Effector memory CD8-positive, alpha-beta T cell (primary cell): Measurements from ENCODE around the gene TCN2.
"Not testable (repeated sequence)": the region's sequence is repeated elsewhere in the genome, so short reads cannot be mapped to it uniquely, and the experiment has no call there.

Experiments
- ATAC-seq: fragments of 150-1000 bp; cut with Tn5 transposase; replicated peaks from 2 replicates; pipeline ENCODE4 v1.10.0; 2021; ENCODE audit warnings: mild to moderate bottlenecking, moderate library complexity
- DNase-seq, 3 experiments: peaks; one replicate each; pipeline ENCODE4 v3.0.0; 2021
- H3K27ac Mint-ChIP-seq, 2 donors: one replicate each; pipeline ENCODE4 v1.8.0; 2022; ENCODE audit warnings: mild to moderate bottlenecking in 2 of 2, mixed read lengths in 2 of 2, moderate library complexity in 2 of 2
- H3K27me3 Mint-ChIP-seq, 2 donors: one replicate each; pipeline ENCODE4 v1.8.0; 2022; ENCODE audit warnings: mixed read lengths in 2 of 2
- H3K36me3 Mint-ChIP-seq: one replicate; pipeline ENCODE4 v1.8.0; 2022; ENCODE audit warnings: mild to moderate bottlenecking, moderate library complexity, mixed read lengths; ENCODE audit not compliant: insufficient read depth
- H3K4me1 Mint-ChIP-seq, 2 donors: one replicate each; pipeline ENCODE4 v1.8.0; 2022; ENCODE audit warnings: low read depth in 2 of 2, mixed read lengths in 2 of 2
- H3K4me3 Mint-ChIP-seq, 2 donors: one replicate each; pipeline ENCODE4 v1.8.0; 2022; ENCODE audit warnings: mild to moderate bottlenecking in 2 of 2, mixed read lengths in 2 of 2, moderate library complexity in 2 of 2
- H3K9me3 Mint-ChIP-seq, 2 donors: one replicate each; pipeline ENCODE4 v1.8.0; 2022; ENCODE audit warnings: mixed read lengths in 2 of 2

TCN2 gene

GRCh38 chr22:30631469-30631868 is 24.5 kb downstream of the TCN2 start:
- H3K9me3 Mint-ChIP-seq, H3K27me3 Mint-ChIP-seq, ATAC-seq, H3K4me3 Mint-ChIP-seq, H3K27ac Mint-ChIP-seq, H3K36me3 Mint-ChIP-seq, DNase-seq: not testable (repeated sequence)
- peaks cover 11 to 18% of the 10 kb centered on the region in 2 donors for H3K4me1 Mint-ChIP-seq

DNA sequence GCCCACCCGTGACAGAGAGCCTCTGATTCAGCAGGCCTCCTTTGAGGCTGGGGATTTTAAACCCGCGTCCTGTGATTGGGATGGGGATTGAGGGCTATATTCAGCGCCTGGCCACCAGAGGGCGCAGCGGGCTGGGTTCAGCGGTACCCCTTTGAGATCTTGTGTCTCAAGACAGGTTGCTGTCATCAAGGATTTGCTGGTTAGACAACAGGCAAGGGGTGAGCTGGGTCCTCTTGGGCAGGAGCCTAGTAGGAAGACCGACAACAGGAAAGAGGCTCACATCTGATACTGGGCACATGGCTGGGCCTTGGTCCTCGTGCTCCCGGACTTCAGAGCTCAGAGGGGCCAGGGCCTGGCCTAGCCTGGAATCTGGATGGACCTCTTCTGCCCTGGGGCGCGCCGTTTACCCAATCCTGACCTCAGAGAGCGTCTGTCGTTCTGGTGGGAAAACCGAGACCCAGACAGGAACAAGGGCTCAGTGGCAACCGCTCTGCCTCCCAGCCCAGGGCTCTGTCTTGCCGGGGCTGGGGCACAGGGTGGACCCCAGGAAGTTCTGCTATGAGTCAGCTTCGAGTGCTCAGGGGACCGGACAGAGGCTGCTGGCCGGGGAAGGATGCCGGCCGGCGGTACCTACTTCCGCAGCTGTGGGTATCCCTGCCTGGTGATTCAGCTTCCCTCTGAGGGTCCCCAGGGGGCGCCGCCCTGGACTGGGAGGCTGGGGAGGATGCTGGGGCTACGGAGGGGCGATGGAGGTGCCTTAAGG is 27.7 kb downstream of the TCN2 start:
- Mint-ChIP-seq H3K27me3 (no peaks in the 10 kb centered on the region), H3K4me1 (peaks cover 14 to 23% of the 10 kb centered on the region in 2 donors), H3K27ac (peak overlapping the region; percentile 90 to 95), H3K4me3 (peak overlapping the region; percentile 82 to 89), H3K9me3 (no peaks in the 10 kb centered on the region), H3K36me3 (peaks cover 3% of the 10 kb centered on the region)
- DNase-seq: peak; percentile 88 to 92 (median 90)
- peak; percentile 66 for ATAC-seq

- peak; percentile 92 to 93 (median 92) for DNase-seq
- peak within 1 kb of the TSS; percentile 82 to 89 for H3K4me3 Mint-ChIP-seq
- H3K27ac Mint-ChIP-seq: peak within 1 kb of the TSS; percentile 90 to 95
- H3K27me3 Mint-ChIP-seq: no peaks in the 10 kb centered on the region
- peak; percentile 81 for ATAC-seq
- peaks cover 3% of the 10 kb centered on the region for H3K36me3 Mint-ChIP-seq
- H3K4me1 Mint-ChIP-seq: peaks cover 14 to 23% of the 10 kb centered on the region in 2 donors
- no peaks in the 10 kb centered on the region for H3K9me3 Mint-ChIP-seq
These were observed 28.6 kb downstream of the TCN2 start, which contains the start of gene SLC35E4 for GRCh38 chr22:30635273-30636225. SLC35E4 (plus strand) TSS chr22:30635781; CDS start chr22:30636451, 670 bp downstream.

DNA sequence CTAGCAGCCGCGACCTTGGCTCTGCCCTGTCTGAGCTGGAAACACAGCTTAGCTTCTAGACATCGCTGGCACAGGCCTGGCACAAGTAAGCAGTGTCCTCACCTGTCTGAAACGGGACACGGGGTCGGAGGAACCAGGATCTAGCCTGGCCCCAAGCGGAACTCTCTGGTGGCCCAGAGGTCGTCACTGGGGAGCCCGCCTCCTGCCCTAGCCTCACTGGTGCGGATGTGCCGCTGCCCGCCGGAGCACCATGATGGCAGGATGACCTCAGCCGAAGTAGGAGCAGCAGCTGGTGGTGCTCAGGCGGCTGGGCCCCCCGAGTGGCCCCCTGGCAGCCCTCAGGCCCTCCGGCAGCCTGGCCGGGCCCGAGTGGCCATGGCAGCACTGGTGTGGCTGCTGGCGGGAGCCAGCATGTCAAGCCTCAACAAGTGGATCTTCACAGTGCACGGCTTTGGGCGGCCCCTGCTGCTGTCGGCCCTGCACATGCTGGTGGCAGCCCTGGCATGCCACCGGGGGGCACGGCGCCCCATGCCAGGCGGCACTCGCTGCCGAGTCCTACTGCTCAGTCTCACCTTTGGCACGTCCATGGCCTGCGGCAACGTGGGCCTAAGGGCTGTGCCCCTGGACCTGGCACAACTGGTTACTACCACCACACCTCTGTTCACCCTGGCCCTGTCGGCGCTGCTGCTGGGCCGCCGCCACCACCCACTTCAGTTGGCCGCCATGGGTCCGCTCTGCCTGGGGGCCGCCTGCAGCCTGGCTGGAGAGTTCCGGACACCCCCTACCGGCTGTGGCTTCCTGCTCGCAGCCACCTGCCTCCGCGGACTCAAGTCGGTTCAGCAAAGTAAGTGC is 29.5 kb downstream of the TCN2 start:
- Mint-ChIP-seq H3K9me3 (no peaks in the 10 kb centered on the region), H3K4me1 (peaks cover 14 to 23% of the 10 kb centered on the region in 2 donors), H3K27me3 (no peaks in the 10 kb centered on the region), H3K36me3 (peaks cover 3% of the 10 kb centered on the region), H3K27ac (peak overlapping the region in 1 of 2 donors; percentile 95), H3K4me3 (peak overlapping the region; percentile 82 to 89)
- no peak for ATAC-seq
- peak; percentile 11 to 19 (median 15) for DNase-seq

DNA sequence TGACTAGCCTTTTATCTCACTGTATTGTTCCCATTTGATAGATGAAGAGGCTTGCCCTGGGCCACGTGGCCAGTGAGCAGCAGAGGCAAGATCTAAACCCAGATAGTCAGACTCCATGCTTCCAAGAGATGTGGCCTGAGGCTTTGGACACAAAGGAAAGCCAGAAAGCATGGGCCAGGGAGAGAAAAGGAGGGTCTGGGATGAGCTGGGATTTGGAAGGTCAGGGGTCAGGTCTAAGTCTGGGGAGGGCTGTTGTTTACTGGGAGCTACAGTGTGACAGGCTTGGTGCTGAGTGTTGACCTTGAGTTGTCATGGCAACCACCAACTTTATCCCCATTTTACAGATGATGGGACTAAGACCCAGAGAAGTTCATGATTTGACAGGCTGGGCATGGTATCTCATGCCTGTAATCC is 30.7 kb downstream of the TCN2 start:
- peaks cover 14 to 23% of the 10 kb centered on the region in 2 donors for H3K4me1 Mint-ChIP-seq
- ATAC-seq (no peak), DNase-seq (no peak)
- H3K9me3 Mint-ChIP-seq: no peaks in the 10 kb centered on the region
- peak overlapping the region in 1 of 2 donors; percentile 12 for H3K27ac Mint-ChIP-seq
- H3K4me3 Mint-ChIP-seq: peak overlapping the region; percentile 45 to 47
- peaks cover 3% of the 10 kb centered on the region for H3K36me3 Mint-ChIP-seq
- no peaks in the 10 kb centered on the region for H3K27me3 Mint-ChIP-seq

GRCh38 chr22:30640361-30640760 is 33.4 kb downstream of the TCN2 start:
- H3K36me3 Mint-ChIP-seq: no peaks in the 10 kb centered on the region
- no peak overlapping the region for H3K27ac Mint-ChIP-seq
- ATAC-seq: no peak
- H3K4me3 Mint-ChIP-seq: no peak overlapping the region
- no peaks in the 10 kb centered on the region for H3K27me3 Mint-ChIP-seq
- no peak for DNase-seq
- H3K9me3 Mint-ChIP-seq: no peaks in the 10 kb centered on the region
- peaks cover 13 to 18% of the 10 kb centered on the region in 2 donors for H3K4me1 Mint-ChIP-seq

DNA sequence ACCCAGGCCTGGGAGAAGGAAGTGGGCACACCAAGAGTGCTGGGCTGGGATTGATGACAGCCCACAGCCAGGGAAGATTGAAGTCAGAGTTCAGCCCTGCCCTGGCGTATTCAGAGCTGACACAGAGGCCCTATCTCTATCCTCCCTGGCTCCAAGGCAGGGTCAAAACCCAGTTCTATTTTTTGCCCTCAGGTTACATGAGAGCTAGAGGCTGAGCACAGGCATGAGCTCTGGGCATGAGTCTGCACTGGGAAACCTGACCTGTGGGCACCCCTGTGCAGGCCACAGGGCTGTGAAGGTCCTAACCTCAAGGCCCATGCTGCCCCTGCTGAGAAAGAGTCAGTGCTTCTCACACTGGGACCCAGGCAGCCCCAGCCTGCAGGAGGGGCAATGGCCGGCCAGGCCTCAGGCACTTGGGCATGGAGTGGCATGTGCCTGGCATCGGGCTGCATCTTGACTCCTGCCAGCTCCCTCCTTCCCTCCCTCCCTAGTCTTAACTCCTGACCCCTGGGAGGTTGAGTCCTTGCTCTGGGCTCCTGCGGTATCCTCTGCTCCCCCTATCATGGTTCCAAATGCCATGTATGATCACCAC is 34.0 kb downstream of the TCN2 start:
- H3K4me3 Mint-ChIP-seq: no peak overlapping the region
- DNase-seq: no peak
- H3K27ac Mint-ChIP-seq: no peak overlapping the region
- ATAC-seq: no peak
- peaks cover 12 to 15% of the 10 kb centered on the region in 2 donors for H3K4me1 Mint-ChIP-seq
- H3K27me3 Mint-ChIP-seq: no peaks in the 10 kb centered on the region
- no peaks in the 10 kb centered on the region for H3K36me3 Mint-ChIP-seq
- no peaks in the 10 kb centered on the region for H3K9me3 Mint-ChIP-seq

DNA sequence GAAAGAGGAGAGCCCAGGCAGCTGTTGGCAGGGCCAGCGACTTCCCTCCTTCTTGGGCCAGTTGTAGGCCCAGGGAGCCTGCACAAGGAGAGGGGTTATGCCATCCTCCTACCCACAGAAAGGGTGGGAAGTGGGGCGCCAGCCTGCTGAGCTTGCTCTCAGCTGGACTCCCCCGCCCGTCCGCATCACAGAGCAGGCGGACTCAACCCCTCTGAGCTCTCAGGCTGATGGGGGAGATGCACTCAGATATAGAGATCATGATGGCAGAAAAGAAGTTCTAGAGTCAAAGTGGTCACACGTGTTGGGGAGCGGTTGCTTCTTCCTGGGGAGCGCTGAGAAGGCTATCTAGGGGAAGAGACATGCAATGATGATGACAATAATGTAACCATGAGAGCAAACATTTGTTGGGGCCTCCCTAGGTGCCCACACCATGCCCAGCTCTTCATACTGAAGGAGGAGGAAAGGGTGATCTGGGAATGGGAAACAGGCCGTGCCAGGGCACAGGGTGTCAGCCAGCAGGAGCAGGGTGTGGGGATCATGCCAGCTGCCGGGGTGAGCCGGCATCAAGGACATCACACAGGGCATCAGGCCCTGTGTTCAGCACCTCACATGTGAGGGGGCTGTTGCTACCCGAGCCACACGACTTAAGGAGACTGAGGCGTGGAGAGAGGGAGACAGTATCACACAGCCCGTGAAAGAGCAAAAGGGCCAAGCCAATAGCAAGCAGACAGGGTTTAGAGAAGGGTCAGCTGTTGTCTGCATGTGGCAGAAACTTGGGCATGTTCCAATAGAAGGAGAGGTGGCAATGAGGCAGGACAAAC is 36.3 kb downstream of the TCN2 start:
- no peaks in the 10 kb centered on the region for H3K36me3 Mint-ChIP-seq
- H3K9me3 Mint-ChIP-seq: no peaks in the 10 kb centered on the region
- no peak for ATAC-seq
- H3K4me3 Mint-ChIP-seq: no peak overlapping the region
- no peaks in the 10 kb centered on the region for H3K27me3 Mint-ChIP-seq
- H3K4me1 Mint-ChIP-seq: peaks cover 5 to 6% of the 10 kb centered on the region in 2 donors
- no peak for DNase-seq
- peak overlapping the region in 1 of 2 donors; percentile 71 for H3K27ac Mint-ChIP-seq

DNA sequence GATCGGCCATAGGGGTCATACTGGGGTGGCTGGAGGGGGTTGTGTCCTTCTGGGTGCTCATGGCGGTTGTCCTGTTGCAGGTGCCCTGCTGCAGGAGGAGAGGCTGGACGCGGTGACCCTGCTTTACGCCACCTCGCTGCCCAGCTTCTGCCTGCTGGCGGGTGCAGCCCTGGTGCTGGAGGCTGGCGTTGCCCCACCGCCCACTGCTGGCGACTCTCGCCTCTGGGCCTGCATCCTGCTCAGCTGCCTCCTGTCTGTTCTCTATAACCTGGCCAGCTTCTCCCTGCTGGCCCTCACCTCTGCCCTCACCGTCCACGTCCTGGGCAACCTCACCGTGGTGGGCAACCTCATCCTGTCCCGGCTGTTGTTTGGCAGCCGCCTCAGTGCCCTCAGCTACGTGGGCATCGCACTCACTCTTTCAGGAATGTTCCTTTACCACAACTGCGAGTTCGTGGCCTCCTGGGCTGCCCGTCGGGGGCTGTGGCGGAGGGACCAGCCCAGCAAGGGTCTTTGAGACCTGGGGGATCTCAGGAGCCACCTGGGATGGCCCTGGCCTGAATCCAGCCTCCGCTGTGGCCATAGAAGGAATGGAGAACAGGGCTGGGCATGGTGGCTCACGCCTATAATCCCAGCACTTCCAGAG is 39.7 kb downstream of the TCN2 start:
- Mint-ChIP-seq H3K36me3 (peaks cover 4% of the 10 kb centered on the region), H3K27me3 (no peaks in the 10 kb centered on the region), H3K27ac (no peak overlapping the region), H3K4me1 (peaks cover 9 to 16% of the 10 kb centered on the region in 2 donors), H3K9me3 (no peaks in the 10 kb centered on the region), H3K4me3 (no peak overlapping the region)
- DNase-seq (no peak), ATAC-seq (no peak)

DNA sequence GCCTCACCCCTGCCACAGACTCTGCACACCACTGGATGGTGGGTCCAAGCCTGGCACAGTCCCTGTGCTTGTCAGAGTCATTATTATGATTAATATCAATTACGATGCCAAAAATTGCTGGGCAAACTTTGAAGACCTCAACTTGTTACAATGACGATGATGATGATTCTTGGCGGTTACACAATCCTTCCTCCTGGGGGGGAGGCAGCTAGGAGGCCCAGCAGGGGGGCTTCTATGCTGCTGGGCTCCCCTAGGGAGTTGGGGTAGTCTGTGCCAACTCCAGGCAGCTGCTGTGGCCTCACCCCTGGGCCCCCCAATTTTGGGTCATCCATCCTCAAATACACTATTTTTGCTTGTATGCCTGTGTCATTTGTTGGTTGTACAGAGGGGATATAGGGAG is 40.6 kb downstream of the TCN2 start:
- H3K4me1 Mint-ChIP-seq: peaks cover 9 to 16% of the 10 kb centered on the region in 2 donors
- H3K36me3 Mint-ChIP-seq: peaks cover 4% of the 10 kb centered on the region
- H3K9me3 Mint-ChIP-seq: no peaks in the 10 kb centered on the region
- no peaks in the 10 kb centered on the region for H3K27me3 Mint-ChIP-seq
- no peak for DNase-seq
- no peak for ATAC-seq
- H3K27ac Mint-ChIP-seq: peak overlapping the region; percentile 19 to 81
- H3K4me3 Mint-ChIP-seq: no peak overlapping the region

DNA sequence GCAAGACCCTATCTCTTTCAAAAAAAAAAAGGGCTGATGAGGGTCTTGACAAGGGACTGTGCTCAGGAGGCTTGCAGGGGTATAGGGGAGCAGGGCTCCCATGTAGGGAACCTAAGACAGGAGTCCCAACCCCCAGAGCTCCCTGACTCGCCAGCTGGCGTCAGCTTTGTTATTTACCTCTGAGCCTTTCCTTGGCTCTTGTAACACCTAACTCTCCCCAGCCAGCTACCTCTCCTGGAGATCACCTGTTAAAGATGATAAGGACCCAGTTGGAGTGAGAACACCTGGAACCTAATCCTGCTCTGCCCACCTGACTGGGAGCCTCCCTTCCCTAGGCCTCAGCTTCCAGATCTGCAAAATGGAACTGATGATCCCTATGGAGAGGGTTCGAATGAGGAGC is 41.9 kb downstream of the TCN2 start:
- Mint-ChIP-seq H3K27ac (peak overlapping the region; percentile 19 to 81), H3K36me3 (peaks cover 4% of the 10 kb centered on the region), H3K4me1 (peaks cover 4 to 10% of the 10 kb centered on the region in 2 donors), H3K4me3 (no peak overlapping the region), H3K27me3 (no peaks in the 10 kb centered on the region), H3K9me3 (no peaks in the 10 kb centered on the region)
- DNase-seq (no peak), ATAC-seq (no peak)
